Measurements from ENCODE around the gene MST1R. TPM values are rescaled to one million over a fixed set of nuclear protein-coding genes. Genes with fewer than 3 reads are reported as not detected.

MST1R gene
- total RNA-seq, 1 donor from 2014 or later: 1.7 TPM

GRCh38 chr3:49842843-49843517 is 60.7 kb downstream of the MST1R start:
- Histone ChIP-seq H3K27me3 (ENCODE audit: low read depth) (no peaks in the 10 kb centered on the region), H3K4me1 (peaks cover 43% of the 10 kb centered on the region), H3K27ac (replicated peaks) (no peak overlapping the region), H3K4me3 (no peak overlapping the region), H3K36me3 (no peaks in the 10 kb centered on the region), H3K9me3 (replicated peaks) (no peaks in the 10 kb centered on the region)
- intact Hi-C loops (cut with micrococcal nuclease): loop anchor here (5.0 kb wide), 1 partner anchor 41 kb away; the partner anchor contains the start of gene INKA1
- no peak for TF ChIP-seq CTCF (IDR thresholded peaks at IDR 0.05; ENCODE audit: borderline replicate concordance)
- no peak for DNase-seq

- H3K27ac ChIP-seq (replicated peaks): no peak overlapping the region
- no peaks in the 10 kb centered on the region for H3K9me3 ChIP-seq (replicated peaks)
- H3K36me3 ChIP-seq: no peaks in the 10 kb centered on the region
- intact Hi-C loops (cut with micrococcal nuclease): loop anchor here (5.0 kb wide), 1 partner anchor 40 kb away; the partner anchor contains the start of gene INKA1
- TF ChIP-seq CTCF (IDR thresholded peaks at IDR 0.05; ENCODE audit: borderline replicate concordance): no peak
- H3K27me3 ChIP-seq (ENCODE audit: low read depth): no peaks in the 10 kb centered on the region
- H3K4me3 ChIP-seq: no peak overlapping the region
- peaks cover 43% of the 10 kb centered on the region for H3K4me1 ChIP-seq
- DNase-seq: no peak
Observed at GRCh38 chr3:49841806-49842205, 61.9 kb downstream of the MST1R start.

- no peaks in the 10 kb centered on the region for H3K9me3 ChIP-seq (replicated peaks)
- H3K27ac ChIP-seq (replicated peaks): no peak overlapping the region
- peak; percentile 52 for TF ChIP-seq CTCF (IDR thresholded peaks at IDR 0.05; ENCODE audit: borderline replicate concordance)
Observed at GRCh38 chr3:49841126-49841696, 62.5 kb downstream of the MST1R start.

GRCh38 chr3:49840388-49840787 is 63.3 kb downstream of the MST1R start:
- intact Hi-C loops (cut with micrococcal nuclease): loop anchor here (5.0 kb wide), 1 partner anchor 38 kb away; the partner anchor contains the start of gene INKA1
- Histone ChIP-seq H3K9me3 (replicated peaks) (no peaks in the 10 kb centered on the region), H3K27me3 (ENCODE audit: low read depth) (no peaks in the 10 kb centered on the region), H3K27ac (replicated peaks) (peak overlapping the region; percentile 42), H3K4me1 (peaks cover 43% of the 10 kb centered on the region), H3K4me3 (no peak overlapping the region), H3K36me3 (no peaks in the 10 kb centered on the region)
- TF ChIP-seq CTCF (IDR thresholded peaks at IDR 0.05; ENCODE audit: borderline replicate concordance): no peak
- DNase-seq: no peak

More at GRCh38 chr3:49841126-49841696, 62.5 kb downstream of the MST1R start:
- no peak for DNase-seq
- no peak overlapping the region for H3K4me3 ChIP-seq
- intact Hi-C loops (cut with micrococcal nuclease): loop anchor here (5.0 kb wide), 1 partner anchor 39 kb away; the partner anchor contains the start of gene INKA1
- H3K4me1 ChIP-seq: peaks cover 43% of the 10 kb centered on the region
- H3K27me3 ChIP-seq (ENCODE audit: low read depth): no peaks in the 10 kb centered on the region
- no peaks in the 10 kb centered on the region for H3K36me3 ChIP-seq

- no peaks in the 10 kb centered on the region for H3K36me3 ChIP-seq
- peak overlapping the region; percentile 35 for H3K4me3 ChIP-seq
- peak; percentile 86 for DNase-seq
- intact Hi-C loops (cut with micrococcal nuclease): no loop called here
- peak; percentile 95 for TF ChIP-seq CTCF (IDR thresholded peaks at IDR 0.05; ENCODE audit: borderline replicate concordance)
- H3K4me1 ChIP-seq: peaks cover 43% of the 10 kb centered on the region
- no peaks in the 10 kb centered on the region for H3K9me3 ChIP-seq (replicated peaks)
- H3K27me3 ChIP-seq (ENCODE audit: low read depth): no peaks in the 10 kb centered on the region
- peak overlapping the region; percentile 77 for H3K27ac ChIP-seq (replicated peaks)
Observed at GRCh38 chr3:49839193-49839809, 64.4 kb downstream of the MST1R start.

Other genes starting within 250 kb of the MST1R start
- gene APEH, start 229.5 kb downstream of the MST1R start, total RNA-seq: 99.0 TPM
- gene MST1, start 214.4 kb downstream of the MST1R start, total RNA-seq: 5.4 TPM
- gene RNF123, start 214.3 kb downstream of the MST1R start, total RNA-seq: 48.6 TPM
- gene AMIGO3, start 184.2 kb downstream of the MST1R start, total RNA-seq: not detected
- 15.1 TPM for gene GMPPB, start 179.9 kb downstream of the MST1R start, total RNA-seq
- gene IP6K1, start 117.3 kb downstream of the MST1R start, total RNA-seq: 16.9 TPM
- not detected for gene CDHR4, start 104.0 kb downstream of the MST1R start, total RNA-seq
- 2.3 TPM for gene INKA1, start 100.6 kb downstream of the MST1R start, total RNA-seq
- gene UBA7, start 89.9 kb downstream of the MST1R start, total RNA-seq: 25.1 TPM
- 0.63 TPM for gene TRAIP, start 47.3 kb downstream of the MST1R start, total RNA-seq
- not detected for gene CAMKV, start 34.0 kb downstream of the MST1R start, total RNA-seq
- gene MON1A, start 25.9 kb upstream of the MST1R start, total RNA-seq: 8.4 TPM
- gene RBM6, start 36.3 kb upstream of the MST1R start, total RNA-seq: 40.4 TPM
- gene RBM5, start 185.0 kb upstream of the MST1R start, total RNA-seq: 58.4 TPM